Measurements from ENCODE around the gene COMMD2. TPM values are rescaled to one million over a fixed set of nuclear protein-coding genes. Genes with fewer than 3 reads are reported as not detected.

COMMD2 gene
- total RNA-seq (10 to 100 TPM in 8 of 9 donors, 1 to 10 TPM in 1; 9.9 to 25.8 (median 18.1) TPM), polyA plus RNA-seq (10 to 100 TPM in 1 of 2 donors, 1 to 10 TPM in 1; 4.5 to 17.3 TPM)
- long read RNA-seq, donor 1, transcript COMMD2-203 (5 exons, 3,706 nt): major isoform, 22 of 24 reads
- long read RNA-seq, donor 1, partial matches to known transcripts: 1 of 24 reads
- long read RNA-seq, donor 1, other reads (novel, unspliced or antisense): 0 of 24 reads
- long read RNA-seq, donor 2, transcript COMMD2-203 (5 exons, 3,706 nt): major isoform, 45 of 53 reads
- long read RNA-seq, donor 2, partial matches to known transcripts: 0 of 53 reads
- long read RNA-seq, donor 2, other reads (novel, unspliced or antisense): 2 of 53 reads
- long read RNA-seq, donor 3, transcript COMMD2-203 (5 exons, 3,706 nt): major isoform, 16 of 22 reads
- long read RNA-seq, donor 3, partial matches to known transcripts: 0 of 22 reads
- long read RNA-seq, donor 3, other reads (novel, unspliced or antisense): 2 of 22 reads

DNA sequence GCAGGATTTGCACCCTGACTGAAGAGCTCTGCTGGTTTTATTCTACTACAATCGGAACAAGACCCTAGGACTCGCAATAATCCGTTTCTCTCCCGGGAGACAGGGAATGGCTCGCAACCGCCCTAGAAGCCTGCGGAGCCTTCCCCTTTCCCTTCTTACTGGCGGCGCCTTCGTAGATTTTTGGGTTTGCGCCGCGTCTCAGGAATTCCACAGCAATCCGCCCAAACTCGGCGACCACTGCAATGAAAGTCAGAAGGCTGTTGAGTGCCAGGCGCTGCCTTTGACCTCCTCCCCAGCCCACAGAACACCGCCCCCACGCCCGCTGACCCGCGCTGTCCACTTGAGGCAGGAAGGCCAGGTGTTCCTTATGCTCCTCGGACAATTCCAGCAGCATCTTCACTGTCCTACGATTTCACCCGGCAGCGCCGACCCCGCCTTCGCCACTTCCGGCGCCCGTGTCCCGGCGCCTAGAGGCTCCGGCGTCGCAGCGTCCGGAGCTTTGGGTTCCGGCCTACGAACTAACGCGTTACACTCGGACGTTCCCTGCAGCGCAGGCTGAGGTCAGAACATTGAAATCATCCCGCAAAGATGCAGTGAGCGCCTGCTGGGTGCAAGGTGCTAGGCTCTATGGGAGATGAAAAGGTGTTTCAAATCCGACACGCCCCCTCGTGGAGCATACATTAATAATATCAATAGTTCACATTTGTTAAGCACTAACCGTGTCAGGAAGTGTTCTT is at the start of gene COMMD2:
Gene COMMD2, minus strand, starts transcription at position 439 of the 737 bp plus-strand sequence. Its CDS starts 45 bp downstream, at position 394.
- H3K36me3 ChIP-seq: peaks cover 0 to 39% (median 32%) of the 10 kb centered on the region in 9 donors
- H3K9me3 ChIP-seq: no peaks in the 10 kb centered on the region
- TF ChIP-seq, protein P1, sequence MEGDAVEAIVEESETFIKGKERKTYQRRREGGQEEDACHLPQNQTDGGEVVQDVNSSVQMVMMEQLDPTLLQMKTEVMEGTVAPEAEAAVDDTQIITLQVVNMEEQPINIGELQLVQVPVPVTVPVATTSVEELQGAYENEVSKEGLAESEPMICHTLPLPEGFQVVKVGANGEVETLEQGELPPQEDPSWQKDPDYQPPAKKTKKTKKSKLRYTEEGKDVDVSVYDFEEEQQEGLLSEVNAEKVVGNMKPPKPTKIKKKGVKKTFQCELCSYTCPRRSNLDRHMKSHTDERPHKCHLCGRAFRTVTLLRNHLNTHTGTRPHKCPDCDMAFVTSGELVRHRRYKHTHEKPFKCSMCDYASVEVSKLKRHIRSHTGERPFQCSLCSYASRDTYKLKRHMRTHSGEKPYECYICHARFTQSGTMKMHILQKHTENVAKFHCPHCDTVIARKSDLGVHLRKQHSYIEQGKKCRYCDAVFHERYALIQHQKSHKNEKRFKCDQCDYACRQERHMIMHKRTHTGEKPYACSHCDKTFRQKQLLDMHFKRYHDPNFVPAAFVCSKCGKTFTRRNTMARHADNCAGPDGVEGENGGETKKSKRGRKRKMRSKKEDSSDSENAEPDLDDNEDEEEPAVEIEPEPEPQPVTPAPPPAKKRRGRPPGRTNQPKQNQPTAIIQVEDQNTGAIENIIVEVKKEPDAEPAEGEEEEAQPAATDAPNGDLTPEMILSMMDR (IDR thresholded peaks at IDR 0.05): peak in 11 of 12 donors; percentile 9 to 52 (median 35)
- TF ChIP-seq POLR2A (IDR thresholded peaks at IDR 0.05): peak in 1 of 2 donors; percentile 53
- H3K27ac ChIP-seq: peak within 1 kb of the TSS in 11 of 12 donors; percentile 51 to 86 (median 71)
- 0% methylated on average over 51 to 52 of the region's 52 CpGs for WGBS, 4 donors
- H3K27me3 ChIP-seq: no peaks in the 10 kb centered on the region
- intact Hi-C loops (cut with DNase I): loop anchor here in 2 of 10 donors (2.0 to 5.0 kb wide), 2 partner anchors 60 to 93 kb away; partner anchors contain the start of genes RNF13 (in 1 of the 2) and WWTR1 (in 1 of the 2)
- peak; percentile 67 to 84 (median 82) for DNase-seq
- H3K4me1 ChIP-seq: peaks cover 0 to 19% (median 9%) of the 10 kb centered on the region in 12 donors
- ATAC-seq: peak; percentile 91 to 99 (median 99)
- peak within 1 kb of the TSS; percentile 65 to 94 (median 82) for H3K4me3 ChIP-seq

DNA sequence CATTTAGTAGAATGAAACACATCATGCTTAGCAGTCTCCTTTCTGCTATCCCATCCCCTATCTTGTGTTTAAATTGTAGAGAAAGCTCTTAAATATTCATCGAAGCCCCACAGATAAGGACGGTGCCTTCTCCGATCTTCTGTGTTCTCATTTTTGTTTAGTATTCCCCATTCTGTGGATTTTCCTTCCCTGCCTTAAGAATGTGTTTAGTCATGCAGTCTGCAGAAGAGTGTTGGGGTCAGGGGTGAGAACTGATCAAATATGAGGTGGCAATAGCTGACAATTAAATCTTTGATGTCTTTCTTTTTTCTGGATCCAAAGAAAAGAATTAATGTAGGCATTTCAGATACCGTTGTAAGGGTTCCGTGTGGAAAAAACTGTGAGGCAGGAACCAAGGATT is 49.4 kb upstream of the COMMD2 start:
- Histone ChIP-seq H3K36me3 (no peaks in the 10 kb centered on the region), H3K4me1 (no peaks in the 10 kb centered on the region), H3K27ac (no peak overlapping the region), H3K4me3 (no peak overlapping the region), H3K27me3 (no peaks in the 10 kb centered on the region), H3K9me3 (peaks cover 0 to 7% (median 0%) of the 10 kb centered on the region in 12 donors)
- intact Hi-C loops (cut with DNase I): no loop called here
- no peak for DNase-seq
- TF ChIP-seq POLR2A (IDR thresholded peaks at IDR 0.05): no peak
- TF ChIP-seq, protein P1 (IDR thresholded peaks at IDR 0.05): no peak
- WGBS, 4 donors: 66 to 81% (median 68%) methylated on average over 5 of the region's 5 CpGs
- ATAC-seq: no peak

DNA sequence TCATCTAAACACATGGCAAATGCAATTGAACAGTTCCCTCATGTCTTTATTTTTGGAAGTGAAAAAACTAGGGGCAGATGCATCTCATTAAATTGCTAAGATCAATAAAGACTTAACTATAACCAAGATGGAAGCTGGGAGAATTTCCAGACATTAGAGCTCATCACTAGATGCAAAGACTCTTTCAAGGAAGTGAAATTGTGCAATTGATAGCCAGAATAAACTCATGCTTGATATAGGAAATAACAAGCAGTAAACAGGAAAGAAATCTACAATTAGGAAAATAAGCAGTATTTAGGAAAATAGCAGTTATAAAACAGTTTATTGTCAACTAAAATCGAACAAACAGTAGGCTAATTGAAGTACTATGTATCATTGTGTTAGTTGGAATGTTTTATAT is 48.9 kb upstream of the COMMD2 start:
- Histone ChIP-seq H3K27ac (no peak overlapping the region), H3K9me3 (peaks cover 0 to 7% (median 0%) of the 10 kb centered on the region in 12 donors), H3K4me1 (no peaks in the 10 kb centered on the region), H3K27me3 (no peaks in the 10 kb centered on the region), H3K4me3 (no peak overlapping the region), H3K36me3 (no peaks in the 10 kb centered on the region)
- ATAC-seq: no peak
- 59 to 73% (median 67%) methylated on average over 1 of the region's 1 CpG for WGBS, 4 donors
- DNase-seq: no peak
- TF ChIP-seq POLR2A (IDR thresholded peaks at IDR 0.05): no peak
- TF ChIP-seq, protein P1 (IDR thresholded peaks at IDR 0.05): no peak
- intact Hi-C loops (cut with DNase I): no loop called here

DNA sequence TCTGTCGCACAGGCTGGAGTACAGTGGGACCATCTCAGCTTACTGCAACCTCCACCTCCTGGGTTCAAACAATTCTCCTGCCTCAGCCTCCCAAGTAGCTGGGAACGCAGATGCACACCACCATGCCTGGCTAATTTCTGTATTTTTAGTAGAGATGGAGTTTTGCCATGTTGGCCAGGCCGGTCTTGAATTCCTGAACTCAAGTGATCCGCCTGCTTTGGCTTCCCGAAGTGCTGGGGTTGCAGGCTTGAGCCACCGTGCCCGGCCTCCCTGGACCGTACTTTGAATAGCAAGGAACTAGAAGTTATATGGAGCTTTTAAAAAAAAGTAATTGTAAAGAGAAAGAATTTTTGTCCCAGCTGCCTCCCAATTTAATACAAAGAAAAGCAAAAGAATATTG is 48.4 kb upstream of the COMMD2 start:
- no peaks in the 10 kb centered on the region for H3K27me3 ChIP-seq
- WGBS, 4 donors: 91 to 93% (median 92%) methylated on average over 8 of the region's 8 CpGs
- no peak for ATAC-seq
- no peak overlapping the region for H3K4me3 ChIP-seq
- H3K9me3 ChIP-seq: peaks cover 0 to 7% (median 0%) of the 10 kb centered on the region in 12 donors
- intact Hi-C loops (cut with DNase I): no loop called here
- no peaks in the 10 kb centered on the region for H3K36me3 ChIP-seq
- TF ChIP-seq POLR2A (IDR thresholded peaks at IDR 0.05): no peak
- TF ChIP-seq, protein P1 (IDR thresholded peaks at IDR 0.05): no peak
- H3K4me1 ChIP-seq: no peaks in the 10 kb centered on the region
- DNase-seq: no peak
- no peak overlapping the region for H3K27ac ChIP-seq
